GM19372 (cell line): ENCODE results near the gene CNTN4.

Experiments
- ATAC-seq: cut with Tn5 transposase; IDR thresholded peaks from one replicate; pipeline ENCODE4 v1.9.1; 2021; ENCODE audit warnings: mild to moderate bottlenecking, low read depth, moderate library complexity; ENCODE audit not compliant: unreplicated experiment

Gene CNTN4

DNA sequence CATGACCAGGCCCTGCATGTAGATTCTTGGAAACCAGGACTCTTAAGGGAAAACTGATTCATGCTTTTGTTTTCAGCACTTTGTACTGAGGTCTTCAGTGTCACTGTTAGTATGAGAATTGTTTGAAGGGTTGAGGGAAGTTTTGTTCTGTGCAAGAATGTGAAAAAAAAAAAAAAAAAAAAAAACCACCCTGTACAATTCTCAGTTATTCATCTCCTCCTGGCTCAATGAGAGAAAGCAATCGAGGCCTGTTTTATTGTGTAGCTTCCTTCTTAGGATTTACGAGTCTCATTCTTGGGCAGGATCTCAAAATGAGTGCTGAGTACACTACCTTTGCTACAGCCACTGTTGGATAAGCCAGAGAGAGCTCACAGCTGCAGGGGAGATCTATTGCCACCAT is 469.5 kb downstream of the CNTN4 start:
- ATAC-seq, result no peak

DNA sequence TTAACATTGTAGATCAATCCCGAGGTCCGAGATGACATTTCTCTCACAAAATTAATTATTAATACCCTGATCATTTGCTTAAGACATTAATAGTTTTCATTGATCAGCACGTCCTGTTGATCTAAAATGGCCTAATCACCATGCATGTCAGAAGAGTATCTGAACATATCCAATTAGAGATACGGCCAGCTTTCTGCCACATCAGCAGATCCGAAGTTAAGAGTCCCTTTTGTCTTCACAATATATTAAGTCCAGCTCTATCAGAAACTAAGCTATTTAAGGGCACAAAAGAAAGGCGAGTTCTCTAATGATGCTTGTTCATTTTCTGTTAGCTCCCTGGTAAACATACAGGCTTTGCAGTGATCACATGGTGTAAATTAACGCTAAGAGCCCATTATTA is 470.3 kb downstream of the CNTN4 start:
- no peak for ATAC-seq

DNA sequence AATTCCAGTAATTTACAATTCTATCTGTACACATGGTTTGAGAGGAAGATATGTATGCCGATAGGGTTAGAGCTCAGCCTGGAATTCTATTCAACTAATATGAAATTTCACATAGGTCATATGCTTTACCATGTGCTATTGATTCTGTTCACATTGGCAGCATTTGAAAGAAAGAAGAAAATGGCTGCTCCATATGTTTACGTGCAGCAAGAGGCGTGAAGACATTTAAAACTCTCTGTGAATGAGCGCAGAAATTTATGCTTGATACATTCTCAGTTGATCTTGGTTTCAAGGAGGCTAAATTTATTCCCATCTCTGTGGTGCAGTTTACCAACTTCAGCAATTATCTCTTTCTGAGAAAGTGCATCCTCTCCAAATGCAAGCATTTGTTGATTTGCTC is 478.9 kb downstream of the CNTN4 start:
- ATAC-seq, result no peak

DNA sequence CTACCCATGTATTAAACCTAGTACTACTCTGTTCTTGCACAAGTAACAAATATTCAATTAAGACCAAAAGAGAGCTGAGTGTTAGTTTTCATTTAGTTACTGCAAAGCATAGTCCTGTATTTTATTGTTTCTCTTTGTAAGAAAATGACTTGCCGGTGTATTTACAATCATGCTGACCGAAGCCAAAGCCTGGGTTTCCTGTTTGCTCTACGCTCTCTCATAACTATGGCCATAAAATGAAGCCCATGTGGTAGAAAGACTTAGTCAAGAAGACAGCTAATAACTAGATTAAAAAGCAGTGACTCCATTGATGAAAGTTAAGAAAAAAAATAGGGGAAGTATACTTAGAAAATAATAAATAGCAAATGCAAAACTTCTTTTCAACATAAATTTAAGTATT is 479.9 kb downstream of the CNTN4 start:
- ATAC-seq, result no peak

DNA sequence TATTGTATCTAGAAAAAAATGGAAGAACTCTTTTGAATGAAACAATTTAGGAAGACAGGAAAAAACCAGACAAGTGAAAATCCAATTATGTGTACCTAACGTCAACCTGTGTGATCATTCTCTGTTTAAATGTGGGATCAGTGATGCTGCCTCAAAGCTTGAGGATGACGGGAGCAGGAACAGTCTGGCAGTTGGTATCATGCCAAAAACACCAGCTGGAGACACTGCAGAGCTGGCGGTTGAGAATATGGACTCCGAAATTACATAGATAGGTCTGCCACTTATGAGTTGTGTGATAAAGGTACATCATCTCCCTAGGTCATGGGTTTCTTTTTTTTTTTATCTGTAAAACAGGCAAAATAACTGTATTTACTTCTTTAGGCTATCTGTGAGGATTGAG is 480.5 kb downstream of the CNTN4 start:
- no peak for ATAC-seq

DNA sequence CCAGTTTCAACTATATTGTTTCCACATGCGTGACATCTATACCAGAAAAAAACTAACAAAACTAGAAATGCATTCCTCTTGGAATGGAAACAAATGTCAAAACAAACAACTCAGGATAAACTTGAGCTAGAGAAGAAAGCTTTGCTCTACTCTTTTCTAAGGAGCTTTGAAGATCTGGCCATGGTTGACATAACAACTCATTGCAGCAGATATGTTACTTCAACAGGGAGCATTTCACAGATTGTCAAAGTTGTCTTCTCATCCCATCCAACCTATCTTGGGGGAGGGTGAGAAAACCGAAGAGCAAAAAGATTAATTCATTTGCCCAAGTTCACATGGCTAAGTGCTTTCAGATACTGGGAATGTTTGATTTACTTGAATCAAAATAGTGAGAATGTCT is 484.4 kb downstream of the CNTN4 start:
- no peak for ATAC-seq

DNA sequence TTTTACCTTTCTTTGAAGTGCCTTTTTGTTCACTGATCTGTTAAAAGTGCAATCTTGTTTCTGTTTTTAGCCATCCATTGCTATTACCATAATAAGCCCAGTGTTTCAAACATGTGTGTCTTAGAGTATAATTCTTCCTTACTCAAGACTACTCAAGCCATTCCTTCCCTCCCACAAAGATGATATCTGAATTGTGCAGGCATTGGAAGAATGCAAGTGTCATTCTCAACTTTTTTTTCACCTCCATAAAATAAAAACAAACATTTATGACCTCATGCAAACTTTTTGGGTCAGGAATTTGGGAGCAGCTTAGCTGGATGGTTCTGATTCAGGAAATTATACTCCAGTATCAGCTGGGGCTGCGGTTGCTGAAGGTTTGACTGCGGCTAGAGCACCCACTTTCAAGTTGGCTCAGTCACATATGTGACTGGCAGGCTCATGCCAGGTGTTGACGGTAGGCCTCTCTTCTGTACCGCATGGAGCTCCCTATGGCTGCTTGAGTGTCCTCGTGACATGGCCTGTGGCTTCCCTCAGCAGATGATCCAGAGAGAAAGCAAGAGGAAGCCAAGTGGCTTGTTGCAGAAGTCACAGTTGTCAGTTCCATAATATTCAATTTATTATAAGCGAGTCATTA is 490.8 kb downstream of the CNTN4 start:
- ATAC-seq, result no peak

DNA sequence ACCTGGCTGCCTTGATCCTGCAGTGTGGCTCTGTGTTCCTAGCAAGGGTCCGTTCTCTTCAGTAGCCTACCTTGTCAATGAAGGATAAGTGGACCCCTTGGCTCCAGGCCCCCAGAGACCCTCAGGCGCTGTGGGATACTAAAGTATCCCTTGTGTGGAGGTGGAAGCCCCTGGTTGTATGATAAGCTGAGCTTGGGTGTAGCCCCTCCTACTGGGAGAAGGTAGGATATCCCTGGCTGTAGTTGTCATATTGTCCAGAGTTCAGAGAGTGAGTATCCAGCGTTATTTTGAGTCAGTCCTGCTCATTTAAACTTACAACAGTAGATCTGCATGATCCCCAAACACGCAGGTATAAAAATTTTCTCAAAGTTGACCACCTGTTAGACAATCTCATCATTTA is 496.8 kb downstream of the CNTN4 start:
- no peak for ATAC-seq

DNA sequence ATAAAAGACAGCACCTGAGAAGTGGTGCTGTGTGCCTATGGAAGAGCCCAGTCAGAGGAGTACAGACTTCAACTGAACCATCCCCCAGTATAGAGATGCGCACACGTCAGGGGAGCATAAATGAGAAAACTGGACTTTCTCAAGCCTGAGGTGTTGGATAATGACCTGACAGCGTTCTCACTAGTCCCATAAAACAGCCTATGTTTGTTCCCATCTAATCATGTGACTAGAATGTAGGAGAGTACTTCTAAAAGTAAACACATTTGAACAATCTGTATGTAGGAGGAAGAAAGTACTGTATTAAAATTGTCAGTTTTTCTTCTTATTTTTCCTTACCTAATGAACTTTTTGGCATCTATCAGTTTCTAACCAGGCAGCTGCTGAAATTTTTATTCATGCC is 498.9 kb downstream of the CNTN4 start:
- ATAC-seq, result no peak

DNA sequence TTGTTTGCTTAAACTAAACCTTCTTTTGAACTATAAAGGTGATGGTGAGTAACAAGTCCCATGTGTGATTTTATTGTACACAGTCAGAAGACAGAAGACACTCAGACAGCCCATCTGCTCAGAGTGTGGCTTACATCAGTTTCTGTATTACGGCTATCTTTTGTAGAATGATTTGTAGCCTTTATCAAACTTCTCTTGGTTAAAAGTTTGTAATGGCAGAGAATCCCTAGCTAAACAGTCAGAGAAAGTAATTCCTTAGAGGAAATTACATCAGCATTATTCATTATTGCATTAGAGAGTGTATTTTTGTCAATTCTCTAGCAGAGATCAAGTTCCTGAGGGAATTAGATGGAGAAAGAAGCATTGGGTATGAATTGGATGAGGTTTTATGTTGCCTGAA is 500.8 kb downstream of the CNTN4 start:
- ATAC-seq, result no peak

DNA sequence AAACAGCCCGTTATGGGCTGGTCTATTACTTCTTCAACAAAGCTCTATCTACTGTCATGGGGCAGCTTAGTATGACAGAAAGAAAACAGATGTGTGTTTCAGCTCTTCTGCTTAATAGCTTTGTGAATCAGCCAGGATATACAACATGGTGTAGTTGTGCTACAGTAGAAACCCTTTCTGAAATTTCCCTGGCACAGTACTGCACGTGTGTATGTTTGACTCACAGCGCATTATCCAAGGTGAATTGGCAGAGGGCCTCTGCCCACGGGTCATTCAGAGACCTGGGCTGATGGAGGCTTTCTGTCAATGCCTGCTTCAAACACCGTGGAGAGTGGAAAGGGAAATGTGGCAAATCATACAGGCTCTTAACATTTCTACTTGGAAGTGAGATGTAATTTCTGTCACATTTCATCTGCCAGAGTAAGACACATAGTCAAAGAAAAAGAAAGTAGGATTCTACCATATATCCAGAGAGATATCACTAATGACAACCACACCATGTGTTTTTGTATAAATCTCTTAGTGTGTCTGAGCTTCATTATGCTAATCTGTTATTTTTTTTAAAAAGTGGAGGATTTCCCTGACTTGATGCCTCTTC is 505.1 kb downstream of the CNTN4 start:
- ATAC-seq, result no peak

DNA sequence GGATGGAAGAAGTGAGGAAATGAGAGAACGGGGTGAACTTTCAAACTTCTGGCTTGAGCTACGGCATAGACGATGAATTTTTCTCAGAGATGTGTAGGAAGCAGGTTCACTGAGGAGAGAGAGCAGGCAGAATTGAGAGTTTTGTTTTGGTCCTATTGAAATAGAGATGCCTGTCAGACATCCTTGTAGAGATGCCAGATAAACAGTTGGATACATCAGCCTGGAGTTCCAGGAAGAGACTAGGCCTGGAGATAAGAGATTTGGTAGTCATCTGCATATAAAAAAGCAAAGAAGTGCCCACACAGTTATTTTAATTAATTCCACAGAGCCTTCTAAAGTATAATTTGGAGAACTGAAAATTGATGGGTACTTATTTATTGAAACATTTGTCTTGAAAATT is 515.9 kb downstream of the CNTN4 start:
- no peak for ATAC-seq

DNA sequence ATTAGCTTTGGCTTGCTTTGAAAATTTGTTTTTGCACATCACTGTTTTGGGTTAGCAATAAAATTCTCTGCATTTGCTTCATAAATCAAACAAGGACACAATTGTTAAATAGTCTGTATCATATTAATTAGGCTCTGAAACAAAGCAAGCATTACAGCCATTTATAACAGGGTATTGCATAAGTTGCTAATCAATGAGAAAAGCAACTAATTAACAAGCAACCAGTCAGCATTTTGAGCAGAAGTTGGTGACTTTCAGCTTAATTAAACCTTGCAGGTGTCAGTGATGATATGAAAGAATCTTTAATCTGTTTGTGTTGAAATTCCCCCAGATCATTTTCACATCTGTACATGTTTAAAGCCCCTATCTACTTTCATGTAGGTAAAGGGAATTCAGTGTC is 516.4 kb downstream of the CNTN4 start:
- ATAC-seq, result no peak

DNA sequence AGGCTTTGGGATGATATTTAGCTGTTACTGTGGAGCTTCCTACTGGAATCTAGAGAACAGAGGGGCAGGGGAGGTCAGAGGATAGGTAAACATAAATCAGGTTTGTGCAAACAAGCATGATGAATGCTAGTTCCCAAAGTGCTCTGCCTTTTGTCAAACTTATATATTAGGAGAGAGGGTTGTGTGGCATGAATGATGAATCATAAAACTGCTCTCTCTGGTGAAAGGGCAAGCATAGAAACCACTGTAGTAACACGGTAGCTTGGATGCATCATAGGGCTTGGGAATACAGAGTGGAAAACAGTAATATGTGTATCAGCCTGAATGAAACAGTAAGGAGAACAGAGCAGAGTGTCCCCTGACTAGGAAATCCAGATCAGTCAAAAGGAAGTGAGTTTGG is 524.8 kb downstream of the CNTN4 start:
- ATAC-seq, result no peak

DNA sequence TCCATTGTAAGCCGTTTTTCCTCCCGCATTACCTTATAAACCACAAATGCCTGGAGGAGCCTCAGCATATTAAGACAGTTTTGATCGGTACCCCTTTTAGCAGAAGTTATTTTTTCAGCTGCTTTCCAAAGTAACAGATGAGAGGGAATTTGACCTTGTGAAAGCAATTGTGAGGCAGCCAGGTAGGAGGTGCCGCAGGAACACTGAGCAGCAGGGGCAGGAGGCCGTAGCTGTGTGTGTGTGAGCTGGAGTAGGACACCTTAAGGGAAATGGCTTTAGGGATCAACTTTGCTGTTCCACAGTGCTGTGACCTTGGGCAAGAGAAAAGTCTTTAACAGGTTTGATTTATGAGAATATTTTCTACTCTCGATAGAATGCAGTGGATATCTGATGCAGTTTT is 529.5 kb downstream of the CNTN4 start:
- no peak for ATAC-seq

DNA sequence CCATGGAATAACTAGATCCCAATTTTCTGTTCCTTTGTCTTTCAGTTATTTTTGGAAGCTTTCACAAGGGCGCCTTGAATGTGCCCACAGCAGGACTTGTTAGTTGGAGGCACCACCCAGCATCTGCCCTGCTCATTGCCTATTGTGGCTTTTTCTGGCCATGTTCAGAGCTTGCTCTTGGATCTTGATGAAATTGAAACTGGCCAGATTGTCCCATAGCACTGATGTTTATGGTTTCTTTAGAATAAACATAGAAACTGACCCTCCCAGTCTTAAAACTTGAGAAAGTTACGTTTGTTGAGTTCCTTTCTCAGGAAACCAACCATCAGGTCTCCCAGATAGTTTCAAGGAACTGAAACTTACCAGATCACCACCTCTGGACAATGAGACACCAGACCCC is 536.8 kb downstream of the CNTN4 start:
- ATAC-seq, result no peak

DNA sequence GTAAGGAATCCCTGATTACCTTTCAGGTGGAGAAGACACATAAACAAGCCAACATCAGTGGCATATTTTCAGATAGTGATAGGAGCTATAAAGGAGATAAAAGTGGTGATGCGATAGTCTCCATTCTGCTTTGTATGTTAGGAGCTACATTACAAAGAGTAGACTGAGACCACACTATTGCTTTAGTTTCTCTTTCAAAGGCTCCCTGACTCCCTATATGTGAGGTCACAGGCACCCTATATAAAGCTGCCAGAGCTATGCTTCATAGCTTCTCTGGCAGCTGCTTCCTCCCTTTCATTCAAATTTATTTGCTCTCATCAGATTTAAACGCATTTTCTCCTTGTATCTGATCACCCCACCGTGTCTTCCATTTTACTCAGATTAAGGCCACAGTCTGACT is 544.9 kb downstream of the CNTN4 start:
- ATAC-seq, result no peak

DNA sequence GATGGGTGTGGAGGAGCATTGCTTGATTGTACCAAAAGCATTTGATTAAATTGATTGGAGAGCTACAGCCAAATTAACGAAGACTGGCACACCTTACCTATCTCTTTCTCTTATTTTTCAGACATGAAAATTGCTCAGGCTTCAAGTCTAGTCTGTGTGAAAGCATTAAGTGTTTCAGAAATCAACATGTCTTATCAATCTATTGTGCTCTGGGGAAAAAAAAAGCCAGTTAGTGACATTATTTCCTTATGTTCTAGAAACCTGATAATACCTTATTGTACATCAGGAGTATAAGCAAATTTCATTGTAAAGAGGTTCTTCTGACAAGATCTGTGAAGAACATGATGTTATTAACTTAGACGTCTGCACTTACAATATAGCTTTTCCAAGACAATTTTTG is 546.3 kb downstream of the CNTN4 start:
- ATAC-seq, result no peak

DNA sequence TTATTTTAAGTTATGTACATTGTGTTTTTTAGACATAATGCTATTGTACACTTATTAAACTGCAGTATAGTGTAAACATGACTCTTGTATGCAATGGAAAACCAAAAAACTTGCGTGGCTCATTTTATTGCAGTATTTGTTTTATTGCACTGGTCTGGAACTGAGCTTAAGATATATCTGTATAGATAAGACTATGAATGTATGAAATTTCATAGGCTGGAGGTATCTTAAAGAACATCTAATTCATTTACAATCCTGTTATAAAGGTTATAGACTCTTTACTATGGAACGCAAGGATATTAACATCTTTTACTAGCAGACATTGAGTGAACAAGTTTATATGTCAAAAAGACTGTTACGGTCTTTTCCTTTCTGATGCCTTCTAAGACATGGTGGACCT is 552.1 kb downstream of the CNTN4 start:
- ATAC-seq, result no peak

DNA sequence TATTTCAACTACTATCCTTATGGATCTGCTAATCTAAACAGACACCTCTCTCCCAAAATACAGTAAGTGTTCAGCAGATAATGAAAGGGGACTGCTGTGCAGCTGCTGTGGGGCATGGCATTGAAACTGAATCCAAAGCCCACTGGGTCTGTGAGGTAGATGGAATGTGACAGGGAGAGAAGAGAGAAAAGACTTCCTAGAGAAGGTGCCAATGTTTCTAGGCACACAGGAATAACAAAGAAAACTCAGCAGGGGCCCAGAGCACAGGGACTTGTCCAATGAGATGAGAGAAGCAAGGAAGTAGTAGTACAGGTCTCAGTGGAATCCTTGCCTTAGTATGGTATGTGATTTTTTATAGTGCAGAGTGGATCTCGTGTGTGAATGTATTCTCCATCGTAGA is 553.7 kb downstream of the CNTN4 start:
- no peak for ATAC-seq

DNA sequence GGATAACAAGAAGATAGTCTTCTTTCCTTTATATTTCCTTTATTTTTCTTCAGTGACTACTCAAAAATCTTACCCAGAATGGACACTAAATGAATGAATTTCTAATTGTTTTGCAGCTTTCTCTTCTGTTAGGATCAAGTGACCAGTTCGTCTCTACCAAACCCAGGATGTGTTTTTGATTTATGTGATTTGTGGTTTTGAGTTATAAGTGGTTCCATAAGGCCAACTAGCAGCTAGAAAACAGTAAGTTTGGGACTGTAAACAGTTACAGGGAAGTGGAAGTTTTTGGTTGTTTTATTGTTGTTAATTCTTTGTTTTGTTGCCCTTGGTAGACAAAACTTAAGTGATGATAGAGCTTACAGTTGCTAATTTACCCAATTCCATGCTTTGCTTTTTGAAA is 555.0 kb downstream of the CNTN4 start:
- ATAC-seq, result no peak

DNA sequence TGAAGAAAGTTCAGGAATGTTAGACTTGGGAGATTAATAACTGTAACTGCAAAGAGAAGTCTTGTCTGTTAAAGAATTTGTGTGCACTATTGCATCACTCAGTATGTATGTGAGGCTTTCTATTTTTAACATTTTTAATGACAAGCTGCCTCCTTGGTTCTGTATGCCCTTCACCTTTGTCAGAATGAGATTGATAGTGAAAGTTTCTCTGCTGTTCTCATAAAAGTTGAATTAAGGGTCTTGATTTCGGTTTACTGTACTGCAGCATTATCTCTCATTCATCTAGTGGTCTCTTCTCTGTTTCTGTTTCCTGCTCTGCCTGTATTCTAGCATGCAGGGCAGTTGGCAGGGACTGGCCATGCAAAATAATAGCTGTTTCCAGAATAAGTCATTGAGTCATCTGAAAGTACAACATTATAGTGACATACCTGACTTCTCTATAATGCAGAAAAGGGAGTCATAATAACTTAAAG is 556.6 kb downstream of the CNTN4 start:
- no peak for ATAC-seq
